Neural progenitor cell (in vitro differentiated cells): ENCODE data around the gene TREH. TPM values are rescaled to one million over a fixed set of nuclear protein-coding genes. Genes with fewer than 3 reads are reported as not detected.
A peak's percentile ranks its signal among the peaks of the same experiment; 100 is the strongest.
"Not testable (repeated sequence)": the region's sequence is repeated elsewhere in the genome, so short reads cannot be mapped to it uniquely, and the experiment has no call there.

Experiments used
- DNase-seq: peaks from one replicate; pipeline ENCODE4 v3.0.0-alpha.2; 2016; ENCODE audit warnings: low spot score
- H2AFZ ChIP-seq: fragments of 200-600 bp; sonication (generic); replicated peaks from 2 replicates; pipeline ENCODE4 v1.6.1; 2016; ENCODE audit warnings: antibody characterized with exemption
- H3F3A ChIP-seq: fragments of 200-600 bp; sonication (generic); 2 replicates; pipeline ENCODE4 v1.6.1; 2016; ENCODE audit warnings: antibody characterized with exemption, low read depth
- H3K27ac ChIP-seq: fragments of 200-600 bp; sonication (generic); 2 replicates; pipeline ENCODE4 v1.5.1; 2016; ENCODE audit warnings: mild to moderate bottlenecking
- H3K27me3 ChIP-seq: fragments of 200-600 bp; sonication (generic); 2 replicates; pipeline ENCODE4 v1.6.1; 2016; ENCODE audit warnings: mild to moderate bottlenecking, moderate library complexity
- H3K36me3 ChIP-seq: fragments of 200-600 bp; sonication (generic); 2 replicates; pipeline ENCODE4 v1.5.1; 2016
- H3K4me1 ChIP-seq: fragments of 200-600 bp; sonication (generic); 2 replicates; pipeline ENCODE4 v1.6.1; 2016; ENCODE audit warnings: mixed run types
- H3K4me2 ChIP-seq: fragments of 200-600 bp; sonication (generic); 2 replicates; pipeline ENCODE4 v1.6.1; 2016
- H3K4me3 ChIP-seq: fragments of 200-600 bp; sonication (generic); 2 replicates; pipeline ENCODE4 v1.5.1; 2016
- H3K79me2 ChIP-seq: fragments of 200-600 bp; sonication (generic); 2 replicates; pipeline ENCODE4 v1.6.1; 2016; ENCODE audit warnings: low read depth
- H3K9ac ChIP-seq: fragments of 200-600 bp; sonication (generic); 2 replicates; pipeline ENCODE4 v1.6.1; 2016
- H3K9me3 ChIP-seq: fragments of 200-600 bp; sonication (generic); 2 replicates; pipeline ENCODE4 v1.5.1; 2016; ENCODE audit warnings: low read depth
- H4K20me1 ChIP-seq: fragments of 200-600 bp; sonication (generic); 2 replicates; pipeline ENCODE4 v1.6.1; 2016; ENCODE audit warnings: low read depth
- H3K27ac Mint-ChIP-seq: 3 replicates; pipeline ENCODE4 v1.8.0; 2021; ENCODE audit warnings: mixed read lengths
- H3K27me3 Mint-ChIP-seq: 2 replicates; pipeline ENCODE4 v1.8.0; 2022; ENCODE audit warnings: low read depth, mild to moderate bottlenecking, inconsistent platforms, moderate library complexity, mixed read lengths; ENCODE audit not compliant: insufficient read depth
- H3K36me3 Mint-ChIP-seq: 3 replicates; pipeline ENCODE4 v1.8.0; 2021; ENCODE audit warnings: mixed read lengths
- H3K4me1 Mint-ChIP-seq: 3 replicates; pipeline ENCODE4 v1.8.0; 2021; ENCODE audit warnings: mixed read lengths
- H3K4me3 Mint-ChIP-seq: 3 replicates; pipeline ENCODE4 v1.8.0; 2021; ENCODE audit warnings: mild to moderate bottlenecking, moderate library complexity, mixed read lengths
- H3K9me3 Mint-ChIP-seq: 3 replicates; pipeline ENCODE4 v1.8.0; 2020; ENCODE audit warnings: mixed read lengths
- CTCF ChIP-seq: fragments of 200-600 bp; sonication (generic); IDR thresholded peaks from 2 replicates; pipeline ENCODE4 v1.5.1; 2017; ENCODE audit warnings: antibody characterized with exemption, mild to moderate bottlenecking
- EZH2 ChIP-seq: fragments of 200-600 bp; sonication (generic); IDR thresholded peaks from 2 replicates; pipeline ENCODE4 v1.6.1; 2017; ENCODE audit warnings: antibody characterized with exemption, mild to moderate bottlenecking, moderate library complexity
- EZH2phosphoT487 ChIP-seq: fragments of 200-600 bp; sonication (generic); IDR thresholded peaks from 2 replicates; pipeline ENCODE4 v1.6.1; 2017; ENCODE audit warnings: antibody characterized with exemption
- total RNA-seq: library from RNA; depleted of rRNA; stranded (reverse); fragments of >200 nt; gene quantifications from 2 replicates; pipeline ENCODE4 v1.2.3, GENCODE V29; 2015; ENCODE audit warnings: low replicate concordance

The TREH gene
- total RNA-seq, 1 donor from 2014 or later, result not detected

GRCh38 chr11:118684187-118684586 lies 4.7 kb upstream of the TREH start:
- Mint-ChIP-seq H3K36me3 (no peaks in the 10 kb centered on the region), H3K4me3 (no peak overlapping the region), H3K4me1 (peaks cover 5% of the 10 kb centered on the region), H3K27me3 (no peaks in the 10 kb centered on the region), H3K27ac (no peak overlapping the region), H3K9me3 (no peaks in the 10 kb centered on the region)
- Histone ChIP-seq H4K20me1 (no peaks in the 10 kb centered on the region), H3K36me3 (no peaks in the 10 kb centered on the region), H3K9me3 (no peaks in the 10 kb centered on the region), H3K27me3 (no peaks in the 10 kb centered on the region), H3K4me2 (no peak overlapping the region), H3K9ac (no peak overlapping the region), H3K79me2 (no peaks in the 10 kb centered on the region), H3K27ac (no peak overlapping the region), H3F3A (no peaks in the 10 kb centered on the region), H3K4me1 (no peaks in the 10 kb centered on the region), H3K4me3 (no peak overlapping the region), H2AFZ (no peak overlapping the region)
- no peak for DNase-seq
- TF ChIP-seq CTCF, result no peak
- no peak for TF ChIP-seq EZH2
- TF ChIP-seq EZH2phosphoT487, result no peak

GRCh38 chr11:118682939-118683338 lies 3.5 kb upstream of the TREH start:
- not testable (repeated sequence) for H3K4me3 ChIP-seq, H3K9me3 ChIP-seq, H3K79me2 ChIP-seq, H2AFZ ChIP-seq, H3K27me3 ChIP-seq, DNase-seq, H3K4me1 ChIP-seq, H3K27ac ChIP-seq, H4K20me1 ChIP-seq, H3K36me3 ChIP-seq, H3K4me2 ChIP-seq, H3K4me3 Mint-ChIP-seq, H3F3A ChIP-seq, H3K4me1 Mint-ChIP-seq, H3K36me3 Mint-ChIP-seq, H3K27ac Mint-ChIP-seq, H3K9me3 Mint-ChIP-seq, H3K27me3 Mint-ChIP-seq, H3K9ac ChIP-seq

GRCh38 chr11:118682372-118682771 lies 2.9 kb upstream of the TREH start:
- DNase-seq, result no peak
- no peaks in the 10 kb centered on the region for H3F3A ChIP-seq
- H3K27me3 Mint-ChIP-seq, result no peaks in the 10 kb centered on the region
- H3K9ac ChIP-seq, result no peak overlapping the region
- no peak overlapping the region for H3K4me3 ChIP-seq
- H3K36me3 Mint-ChIP-seq, result no peaks in the 10 kb centered on the region
- H4K20me1 ChIP-seq, result no peaks in the 10 kb centered on the region
- TF ChIP-seq CTCF (no peak), EZH2phosphoT487 (no peak), EZH2 (no peak)
- no peaks in the 10 kb centered on the region for H3K27me3 ChIP-seq
- no peaks in the 10 kb centered on the region for H3K4me1 ChIP-seq
- H3K9me3 Mint-ChIP-seq, result no peaks in the 10 kb centered on the region
- H3K4me2 ChIP-seq, result no peak overlapping the region
- no peak overlapping the region for H3K4me3 Mint-ChIP-seq
- no peak overlapping the region for H2AFZ ChIP-seq
- no peaks in the 10 kb centered on the region for H3K79me2 ChIP-seq
- H3K9me3 ChIP-seq, result no peaks in the 10 kb centered on the region
- H3K27ac Mint-ChIP-seq, result no peak overlapping the region
- H3K4me1 Mint-ChIP-seq, result peaks cover 2% of the 10 kb centered on the region
- no peak overlapping the region for H3K27ac ChIP-seq
- no peaks in the 10 kb centered on the region for H3K36me3 ChIP-seq

- H3K4me1 Mint-ChIP-seq, H3K9me3 ChIP-seq, H3K9ac ChIP-seq, H3K4me3 Mint-ChIP-seq, H3K36me3 Mint-ChIP-seq, H3K4me3 ChIP-seq, H3K27me3 Mint-ChIP-seq, H3K4me1 ChIP-seq, H3K27me3 ChIP-seq, H3K79me2 ChIP-seq, H3F3A ChIP-seq, H3K27ac Mint-ChIP-seq, H3K9me3 Mint-ChIP-seq, H3K27ac ChIP-seq, H3K4me2 ChIP-seq, H4K20me1 ChIP-seq, H3K36me3 ChIP-seq: not testable (repeated sequence)
- TF ChIP-seq CTCF, result peak; percentile 41
- H2AFZ ChIP-seq, result peak overlapping the region; percentile 76
- peak; percentile 69 for DNase-seq
These were observed 542 bp downstream of the TREH start for GRCh38 chr11:118678908-118679307.
